Measurements from ENCODE around the gene KRT4.

Gene KRT4

DNA sequence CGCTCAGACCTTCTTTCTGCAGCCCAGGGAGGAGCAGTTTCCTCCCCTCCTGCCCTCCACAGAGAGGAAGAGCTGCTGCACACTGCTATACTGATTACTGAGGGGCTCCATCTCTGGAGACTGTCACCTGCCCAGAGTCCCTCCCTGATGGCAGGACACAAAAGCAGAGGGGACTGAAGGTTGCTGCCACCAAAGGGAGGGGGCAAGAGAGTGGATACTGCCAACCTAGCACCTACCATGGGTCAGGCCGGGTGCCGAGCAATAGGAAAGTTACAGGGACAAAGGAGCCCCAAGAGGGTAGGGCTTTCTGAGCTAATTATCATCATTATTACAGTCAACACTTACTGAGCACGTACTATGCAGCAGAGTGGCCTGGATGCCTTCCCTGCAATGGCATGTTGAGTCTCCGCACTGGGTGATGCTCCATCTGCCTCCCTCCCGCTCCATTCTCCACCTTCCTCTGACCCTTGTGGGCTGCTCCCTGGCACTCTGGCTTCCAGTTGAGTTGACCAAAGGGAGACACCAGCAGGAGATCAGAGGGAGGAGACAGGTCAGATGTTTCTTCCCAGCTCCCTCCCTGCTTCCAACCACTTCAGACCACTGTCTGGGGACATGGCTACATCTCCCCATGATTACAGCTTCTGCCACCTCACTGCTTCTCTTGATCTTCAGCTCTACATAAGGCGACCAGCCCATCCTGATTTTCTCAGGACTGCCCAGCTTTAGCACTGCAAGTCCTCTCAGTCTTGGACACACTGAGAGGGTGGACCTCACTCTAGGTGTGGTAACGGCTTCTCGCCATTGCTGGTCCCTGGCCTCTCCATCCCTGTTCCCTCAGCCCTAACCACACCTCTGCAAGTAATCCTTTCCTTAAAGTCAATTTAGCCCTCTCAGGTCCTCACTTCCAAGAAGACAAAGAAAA is 22.8 kb upstream of the KRT4 start:
- DNase-seq, result no peak

DNA sequence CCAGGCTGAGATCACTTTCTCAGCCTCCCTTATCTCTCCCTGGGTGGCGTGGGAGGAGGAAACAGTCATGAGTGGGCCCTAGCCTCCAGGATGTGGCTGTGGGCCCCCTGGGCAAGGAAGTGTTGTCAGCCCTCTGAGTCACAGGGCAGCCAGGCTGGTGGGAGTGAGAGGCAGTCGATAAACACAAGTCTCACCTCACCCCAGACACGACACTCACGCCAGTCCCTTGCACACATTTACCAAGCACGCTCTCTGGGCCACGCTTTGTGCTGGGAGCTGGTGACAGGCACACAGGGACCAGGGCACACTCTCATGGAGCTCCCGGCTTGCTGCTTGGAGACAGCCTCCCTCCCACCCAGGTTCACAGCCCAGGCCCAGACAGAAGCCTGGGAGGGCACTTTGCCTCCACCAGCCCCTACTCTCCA is 22.1 kb upstream of the KRT4 start:
- DNase-seq, result peak in 1 of 2 donors; percentile 18

DNA sequence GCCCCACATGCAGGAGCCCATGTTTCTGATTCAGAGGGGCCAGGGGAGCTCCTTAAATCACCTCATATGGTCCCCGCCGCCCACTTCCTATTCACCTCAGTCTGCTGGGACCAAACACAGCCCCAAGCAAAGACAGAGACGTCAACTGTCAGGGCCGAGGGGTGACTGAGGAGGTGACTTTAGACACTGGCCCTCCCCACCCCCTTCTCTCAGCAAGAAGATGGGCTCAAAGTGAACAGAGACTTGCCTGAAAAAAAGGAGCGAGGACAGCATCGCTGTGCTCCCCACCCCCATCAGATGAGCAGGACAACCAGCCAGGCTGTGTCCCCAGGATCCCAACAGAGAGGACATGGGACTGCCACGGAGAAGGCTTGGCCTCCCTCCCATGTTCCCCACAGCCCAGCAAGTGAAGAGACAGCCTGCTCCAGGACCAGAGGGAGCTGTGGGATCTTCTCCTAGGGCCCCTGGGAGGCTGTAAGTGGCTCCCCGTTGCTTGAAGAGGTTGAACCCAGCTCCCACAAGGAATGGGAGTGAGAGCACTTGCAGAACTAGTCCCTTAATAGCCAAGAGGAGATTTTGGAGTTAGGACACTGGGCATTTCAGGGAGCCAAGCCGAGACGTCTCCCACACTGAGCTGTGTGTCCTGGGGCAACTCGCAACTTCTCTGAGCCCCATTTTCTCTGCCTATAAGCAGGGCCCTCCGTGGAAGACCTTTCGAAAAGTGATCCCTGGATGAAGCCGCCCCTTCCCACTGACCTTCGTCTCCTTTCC is 21.5 kb upstream of the KRT4 start:
- no peak for DNase-seq

DNA sequence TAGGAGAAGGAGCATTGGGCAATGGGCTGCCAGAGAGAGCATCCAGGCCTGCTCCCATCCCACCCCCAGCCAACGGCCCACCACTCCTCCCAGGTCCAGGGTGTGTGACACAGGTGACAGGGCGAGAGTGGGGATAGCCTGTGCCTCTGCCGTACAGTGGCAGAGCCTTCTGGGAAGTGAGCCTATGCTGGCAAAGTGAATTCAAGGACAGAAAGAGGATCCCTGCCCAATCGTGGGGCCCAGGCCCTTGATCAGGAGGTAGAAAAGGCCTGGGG is 20.7 kb upstream of the KRT4 start:
- DNase-seq, result no peak

DNA sequence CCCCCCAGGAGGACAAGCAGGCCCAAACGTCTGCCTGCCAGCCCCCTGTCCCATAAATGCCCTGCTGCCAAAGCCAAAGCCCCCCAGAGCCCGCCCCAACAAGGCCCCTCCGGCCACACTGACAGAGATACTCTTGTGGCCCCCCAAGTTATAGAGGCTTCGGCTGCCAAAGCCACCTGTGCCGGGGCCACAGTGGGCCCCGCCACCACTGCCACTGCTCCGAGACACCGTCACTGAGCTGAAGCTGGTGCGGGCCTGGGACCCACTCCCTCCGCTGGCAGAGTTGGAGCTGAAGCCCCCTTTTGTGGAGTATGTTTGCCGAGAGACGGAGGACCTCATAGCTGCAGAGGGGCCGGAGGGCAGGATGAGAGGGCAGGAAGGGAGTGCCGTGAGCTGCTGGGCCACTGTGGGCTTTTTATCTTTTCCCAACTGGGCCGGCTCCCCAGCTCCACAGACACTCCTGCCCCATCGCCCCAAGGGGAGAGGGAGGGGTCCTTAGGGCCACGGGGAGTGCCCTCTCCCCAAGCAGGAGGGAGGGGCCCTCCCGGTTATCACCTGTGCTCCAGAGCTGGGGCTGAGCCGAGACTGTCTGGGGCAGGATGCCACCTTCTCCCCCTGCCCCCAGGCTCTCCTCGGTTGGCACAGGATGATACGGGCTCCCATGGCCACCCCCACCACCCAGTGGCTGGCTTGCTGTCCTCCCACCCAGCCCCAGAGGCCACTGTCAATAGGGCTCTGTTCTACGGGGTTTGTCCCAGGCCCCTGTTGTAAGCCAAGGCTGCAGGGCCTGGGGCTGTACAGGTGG is 20.2 kb upstream of the KRT4 start, which contains the start of gene KRT79:
KRT79 (minus strand) TSS at position 390 of the 805 bp plus-strand sequence; CDS start at position 339, 51 bp downstream.
- no peak for DNase-seq

DNA sequence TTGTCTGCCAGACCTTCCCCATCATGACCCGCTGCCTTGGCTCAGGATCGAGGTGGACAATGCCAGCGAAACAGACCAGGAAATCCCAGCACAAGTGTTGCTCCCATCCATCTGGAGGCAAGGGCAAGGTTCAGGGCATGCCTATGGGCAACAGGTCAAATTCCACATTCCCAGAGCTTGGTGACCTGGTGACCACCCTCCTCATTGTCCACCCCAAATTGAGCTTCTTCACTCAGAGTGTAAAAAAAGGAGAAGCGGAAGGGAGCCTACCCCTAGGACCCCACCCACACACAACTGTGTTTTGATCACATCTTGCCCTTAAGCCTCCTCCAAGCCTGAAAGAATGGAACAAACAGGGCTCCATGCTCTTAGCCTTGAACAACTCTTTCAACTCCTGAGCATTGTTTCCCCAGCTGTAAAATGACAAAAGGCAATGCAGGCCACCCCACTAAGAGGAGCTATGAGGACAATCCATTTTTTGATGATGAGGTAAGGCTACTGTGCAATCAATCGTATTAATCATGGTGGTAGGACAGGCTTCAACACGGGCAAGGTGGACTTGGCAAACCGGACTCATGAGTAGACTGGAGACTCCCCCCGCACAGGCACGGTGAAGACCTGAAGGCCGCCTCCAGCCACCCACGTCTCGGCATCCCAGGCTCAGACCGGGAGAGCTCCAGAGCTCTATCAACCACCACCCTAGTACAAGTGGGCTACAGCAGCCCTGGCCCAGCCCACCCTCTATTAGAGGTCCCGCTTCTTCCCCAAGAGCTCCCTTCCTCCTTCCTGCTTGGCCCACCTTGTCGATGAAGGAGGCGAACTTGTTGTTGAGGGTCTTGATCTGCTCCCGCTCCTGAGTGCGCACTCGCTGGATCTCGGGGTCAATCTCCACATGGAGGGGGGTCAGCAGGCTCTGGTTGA is 19.3 kb upstream of the KRT4 start:
- DNase-seq, result no peak

DNA sequence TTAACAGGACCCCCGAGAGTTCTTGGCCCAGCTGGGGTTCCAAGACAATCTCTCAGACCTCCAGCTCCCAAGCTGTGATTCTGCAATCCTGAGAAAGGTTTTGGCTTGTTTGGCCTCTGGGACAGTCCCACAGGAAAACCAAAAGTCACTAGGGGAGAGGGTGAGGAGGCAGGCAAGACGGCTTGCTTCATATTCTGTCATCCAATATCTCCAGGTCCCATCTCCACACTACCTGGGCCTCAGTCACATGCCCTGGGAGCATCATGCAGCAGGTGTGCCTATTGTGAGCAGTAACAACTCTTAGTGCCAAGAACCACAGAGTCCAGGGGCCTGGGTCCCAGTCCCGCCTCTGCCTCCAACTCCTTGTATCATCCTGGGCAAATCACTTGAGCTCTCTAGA is 18.5 kb upstream of the KRT4 start:
- DNase-seq, result no peak

DNA sequence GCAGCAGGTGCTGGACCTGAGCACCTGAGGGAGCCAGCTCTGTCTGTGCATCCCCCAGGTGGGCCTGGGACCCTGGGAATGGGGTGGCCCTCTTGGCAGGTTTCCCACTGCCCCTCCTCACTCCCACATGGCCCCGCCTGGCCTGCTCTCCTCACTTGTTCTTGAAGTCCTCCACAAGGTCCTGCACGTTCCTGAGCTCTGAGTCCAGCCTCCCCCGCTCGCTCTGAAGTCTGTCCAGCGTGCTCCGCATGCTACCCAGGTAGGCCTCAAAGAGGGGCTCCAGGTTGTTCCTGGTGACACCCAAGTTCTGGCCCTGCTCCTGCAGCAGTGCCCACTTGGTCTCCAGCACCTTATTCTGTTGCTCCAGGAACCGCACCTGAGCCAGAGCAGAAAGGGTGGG is 17.3 kb upstream of the KRT4 start:
- no peak for DNase-seq

DNA sequence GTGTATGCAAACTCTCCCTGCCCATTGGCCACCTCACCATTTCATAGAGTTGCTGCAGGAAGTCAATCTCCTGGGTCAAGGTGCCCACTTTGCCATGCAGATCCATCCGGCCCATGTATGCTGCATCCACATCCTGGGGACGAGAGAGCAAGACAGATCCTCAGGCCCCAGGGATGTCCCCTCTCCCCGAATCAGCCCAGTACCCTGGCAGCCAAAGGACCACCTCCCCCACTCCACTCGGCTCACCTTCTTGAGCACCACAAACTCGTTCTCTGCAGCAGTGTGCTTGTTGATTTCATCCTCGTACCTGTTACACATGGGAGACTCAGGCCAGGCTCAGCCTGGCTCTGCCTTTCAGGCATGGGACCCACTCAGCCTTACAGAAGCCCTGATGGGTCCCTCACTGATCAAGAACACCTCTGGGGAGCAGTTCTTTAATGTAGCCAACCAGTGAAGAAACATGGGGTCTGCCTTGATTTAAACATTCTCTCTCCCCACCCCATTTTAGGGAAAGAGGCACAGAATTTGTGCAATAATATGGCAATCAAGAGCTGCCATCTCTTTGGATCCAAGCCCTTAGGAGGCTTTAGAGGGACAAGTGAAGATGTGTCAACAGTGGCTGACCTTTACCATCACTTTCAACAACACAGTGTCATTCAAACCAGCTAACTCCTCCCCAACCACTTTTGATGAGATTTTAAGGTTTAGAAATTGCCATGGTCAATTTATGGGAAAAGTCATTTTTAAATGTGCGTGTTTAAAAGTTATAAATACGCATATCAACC is 16.3 kb upstream of the KRT4 start:
- no peak for DNase-seq

DNA sequence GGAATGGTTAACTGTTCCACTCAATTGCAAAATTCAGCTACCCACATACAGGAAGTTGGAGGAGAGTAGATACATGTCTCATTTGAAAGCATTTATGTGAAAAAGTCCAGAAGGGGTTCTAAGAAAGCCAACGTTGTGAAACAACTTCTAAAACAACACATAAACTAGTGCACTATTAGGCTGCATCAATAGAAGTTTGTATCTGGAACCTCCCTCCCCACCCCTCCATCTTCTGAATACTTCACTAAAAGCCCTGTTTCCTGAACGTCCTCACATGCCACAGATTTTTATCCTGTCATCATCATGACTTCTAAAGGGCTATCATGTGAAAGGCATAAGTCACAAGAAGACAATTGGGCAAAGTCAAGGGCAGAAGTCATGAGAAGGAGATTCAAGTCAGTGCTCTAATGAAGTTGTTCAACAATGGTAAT is 14.7 kb upstream of the KRT4 start:
- no peak for DNase-seq

DNA sequence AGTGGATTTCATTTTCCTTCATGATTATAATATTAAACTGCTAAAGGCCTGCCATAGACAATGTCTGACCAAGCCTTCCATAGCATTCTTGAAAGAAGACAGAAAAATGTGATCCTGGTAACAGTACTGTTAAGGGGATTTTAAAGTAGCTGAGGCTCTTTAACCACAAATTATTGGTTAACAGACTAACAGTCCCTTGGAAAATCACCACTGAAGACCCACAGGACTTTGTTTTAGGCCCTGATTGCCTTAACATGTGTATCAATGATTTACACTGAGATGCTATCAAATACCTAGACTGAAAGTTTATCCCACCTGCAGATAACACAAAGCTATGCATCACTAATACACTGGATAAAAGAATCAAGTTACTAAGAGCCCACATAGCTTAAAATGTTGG is 14.2 kb upstream of the KRT4 start:
- no peak for DNase-seq

DNA sequence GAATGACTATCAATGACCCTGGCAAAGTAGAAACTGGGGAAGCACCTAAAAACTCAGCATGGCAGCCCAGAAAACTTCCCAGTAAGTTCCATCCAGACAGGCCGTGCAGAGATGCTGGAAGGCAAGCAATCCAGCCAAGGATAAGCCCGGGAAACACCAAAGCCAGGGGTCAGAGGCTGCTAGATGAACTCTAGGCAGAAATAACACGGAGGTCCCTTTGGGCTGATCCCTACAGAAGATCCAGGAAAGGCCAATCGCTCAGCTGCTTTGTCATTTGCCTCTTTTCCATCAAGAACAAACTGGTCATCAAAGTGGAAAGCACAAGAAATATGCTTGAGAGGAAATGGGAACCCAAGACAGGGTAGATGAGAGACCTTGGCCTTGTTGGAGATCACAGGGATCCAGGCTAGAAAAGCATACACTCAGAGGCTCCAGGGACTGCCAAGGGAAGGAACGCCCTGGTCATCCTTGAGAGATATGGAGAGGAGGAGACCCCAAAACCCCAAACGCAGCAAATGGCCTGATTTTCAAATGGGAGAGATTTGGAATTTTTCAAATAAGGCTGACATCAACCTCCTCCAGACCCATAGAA is 13.7 kb upstream of the KRT4 start:
- no peak for DNase-seq

DNA sequence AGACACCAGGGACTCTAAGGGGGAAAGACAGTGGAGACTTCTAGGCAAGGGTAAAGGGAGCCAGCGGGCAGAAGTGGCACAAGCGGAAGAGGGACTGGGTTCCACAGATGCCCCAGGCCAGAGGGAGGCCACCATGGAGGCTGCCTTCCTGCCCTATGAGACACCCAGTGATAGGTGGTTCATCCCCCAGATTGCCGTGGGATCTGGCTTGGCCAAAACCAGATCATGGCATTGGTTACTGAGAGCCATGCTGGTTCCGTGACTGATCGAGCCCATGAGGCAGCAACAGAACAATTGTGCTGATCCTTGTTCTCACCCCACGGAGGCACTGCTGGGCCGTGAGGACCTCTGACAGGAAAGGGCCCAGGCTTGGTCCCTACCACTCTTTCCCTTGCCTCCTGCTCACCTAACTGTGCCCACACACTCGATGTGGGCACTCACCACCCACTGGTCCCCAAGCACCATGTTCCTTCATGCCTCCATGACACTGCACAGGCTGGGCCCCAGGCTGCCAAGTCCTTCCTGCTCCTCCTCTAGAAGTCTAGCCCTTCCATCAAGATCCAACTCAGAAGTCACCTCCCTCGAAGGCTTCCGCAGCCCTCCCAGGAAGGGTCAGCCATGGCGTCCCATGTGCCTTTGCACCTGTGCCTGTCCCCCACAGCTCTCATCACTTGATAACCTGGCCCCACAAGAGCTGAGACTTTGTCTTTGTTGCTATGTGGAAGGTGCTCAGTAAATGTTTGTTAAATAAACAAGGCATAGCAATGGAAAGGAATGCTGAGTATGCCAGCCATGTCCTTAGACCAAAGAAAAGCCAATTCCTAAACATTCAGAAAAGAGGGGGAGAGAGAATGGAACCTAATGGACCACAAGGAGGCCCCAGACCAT is 12.9 kb upstream of the KRT4 start:
- DNase-seq, result no peak

DNA sequence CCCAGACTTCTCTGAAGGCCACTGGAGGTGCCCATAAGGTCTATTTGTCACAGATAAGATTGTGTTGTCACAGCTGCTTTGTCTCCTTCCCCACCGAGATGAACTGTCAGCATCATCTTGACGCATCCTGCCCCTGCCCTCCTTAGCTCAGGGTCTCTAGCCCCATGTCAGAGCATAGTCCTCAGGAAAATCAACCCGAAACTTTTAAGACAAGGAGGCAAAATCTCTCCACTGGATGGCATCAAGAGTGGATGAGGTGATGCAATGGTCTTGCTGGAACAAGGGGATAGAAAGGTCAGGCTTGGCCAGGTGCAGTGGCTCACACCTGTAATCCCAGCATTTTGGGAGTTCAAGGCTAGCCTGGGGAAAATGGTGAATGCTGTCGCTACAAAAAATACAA is 12.0 kb upstream of the KRT4 start:
- DNase-seq, result no peak

DNA sequence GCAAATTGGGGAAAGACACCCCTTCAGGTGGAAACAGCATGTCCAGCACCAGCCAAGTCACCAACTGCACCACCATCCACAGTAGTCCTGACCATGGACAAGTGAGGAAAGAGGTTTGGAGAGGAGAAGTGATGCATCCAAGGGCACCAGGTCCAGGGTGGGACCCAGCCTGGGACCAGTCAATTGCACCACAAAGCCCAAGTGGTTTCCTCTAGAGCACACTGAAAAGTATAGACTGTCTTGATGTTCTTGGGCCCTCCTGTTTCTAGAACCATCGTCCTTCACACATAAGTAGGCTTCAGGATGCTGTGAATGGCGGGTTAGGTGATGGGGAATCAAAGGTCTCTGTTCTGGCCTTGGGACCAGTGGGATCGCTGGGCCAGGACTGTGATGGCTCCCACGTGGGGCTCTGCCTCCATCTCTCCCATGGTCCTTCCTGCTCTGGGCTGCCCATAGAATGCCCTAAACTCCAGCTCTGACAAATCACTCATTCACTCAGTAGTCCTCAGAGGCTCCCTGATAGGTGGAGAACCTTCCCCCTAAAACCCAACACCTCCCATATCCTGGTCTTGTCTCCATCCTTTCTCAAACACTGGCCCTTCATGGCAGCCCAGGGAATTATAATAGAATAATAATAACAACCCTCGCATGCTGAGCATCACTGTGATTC is 11.0 kb upstream of the KRT4 start:
- no peak for DNase-seq

DNA sequence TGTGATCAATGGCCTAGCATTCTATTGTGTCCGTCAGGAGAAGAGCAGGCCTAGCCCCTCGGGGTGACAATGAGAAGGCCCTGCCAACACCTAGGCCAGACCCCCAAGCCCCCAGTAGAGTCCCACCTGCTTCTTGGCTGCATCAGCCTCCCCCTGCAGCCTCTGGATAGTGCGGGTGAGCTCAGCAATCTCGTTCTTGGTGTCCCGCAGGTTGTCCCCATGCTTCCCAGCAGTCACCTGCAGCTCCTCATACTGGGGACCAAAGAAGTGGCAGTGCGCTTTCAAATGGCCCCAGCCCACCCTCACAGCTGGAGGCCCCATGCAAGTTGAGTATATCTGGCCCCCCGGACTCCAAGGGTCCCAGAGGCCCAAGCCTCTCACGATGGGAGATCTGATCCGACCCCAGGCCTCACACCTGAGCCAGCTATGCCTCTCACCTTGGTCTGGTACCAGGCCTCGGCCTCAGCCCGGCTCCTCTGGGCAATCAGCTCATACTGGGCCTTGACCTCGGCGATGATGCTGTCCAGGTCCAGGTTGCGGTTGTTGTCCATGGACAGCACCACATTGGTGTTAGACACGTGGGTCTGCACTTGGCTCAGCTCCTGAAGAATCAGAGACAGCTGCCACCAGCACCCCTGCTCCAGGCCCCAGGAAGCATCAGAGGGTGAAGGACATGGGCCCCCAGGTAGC is 10.0 kb upstream of the KRT4 start:
- DNase-seq, result no peak

DNA sequence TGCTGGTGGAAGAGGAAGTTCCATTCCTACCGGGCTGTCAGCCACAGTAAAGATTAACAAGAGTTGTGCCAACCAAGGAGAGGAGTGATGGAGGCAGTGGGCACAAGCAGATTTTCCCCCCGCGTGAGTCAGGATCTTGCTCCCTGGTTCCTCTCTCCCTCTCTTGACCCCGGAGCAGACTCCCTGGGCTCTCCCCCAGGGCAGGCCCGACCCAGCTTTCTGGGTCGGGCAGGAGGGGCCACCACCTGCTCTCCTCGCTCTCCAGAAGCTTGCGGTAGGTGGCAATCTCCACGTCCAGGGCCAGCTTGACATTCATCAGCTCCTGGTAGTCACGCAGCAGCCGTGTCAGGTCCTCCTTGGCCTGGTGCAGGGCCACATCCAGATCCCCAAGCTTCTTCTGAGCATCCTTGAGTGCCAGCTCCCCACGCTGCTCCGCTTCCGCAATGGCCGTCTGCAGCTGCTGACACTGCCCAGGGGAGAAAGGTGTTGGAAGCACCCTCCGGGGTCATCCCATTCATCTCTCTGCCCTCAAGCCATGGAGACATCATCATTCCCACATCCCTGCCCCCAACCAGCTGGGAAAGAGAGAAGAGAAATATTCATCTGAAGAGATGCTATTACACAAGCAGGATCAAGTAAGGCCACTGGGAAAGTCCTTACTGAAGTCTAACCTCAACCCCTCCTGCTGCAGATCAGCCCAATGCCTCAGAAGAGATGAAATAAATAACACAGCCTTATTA is 9.0 kb upstream of the KRT4 start:
- no peak for DNase-seq
